ENCODE measurements around the gene TAAR1.
"Not testable (repeated sequence)": the region's sequence is repeated elsewhere in the genome, so short reads cannot be mapped to it uniquely, and the experiment has no call there.

TAAR1 gene

GRCh38 chr6:132643547-132643946 is 15.4 kb downstream of the TAAR1 start:
- no peak overlapping the region for H3K4me3 ChIP-seq (replicated peaks; ENCODE audit: low read depth, low read length)
- TF ChIP-seq, protein P1, sequence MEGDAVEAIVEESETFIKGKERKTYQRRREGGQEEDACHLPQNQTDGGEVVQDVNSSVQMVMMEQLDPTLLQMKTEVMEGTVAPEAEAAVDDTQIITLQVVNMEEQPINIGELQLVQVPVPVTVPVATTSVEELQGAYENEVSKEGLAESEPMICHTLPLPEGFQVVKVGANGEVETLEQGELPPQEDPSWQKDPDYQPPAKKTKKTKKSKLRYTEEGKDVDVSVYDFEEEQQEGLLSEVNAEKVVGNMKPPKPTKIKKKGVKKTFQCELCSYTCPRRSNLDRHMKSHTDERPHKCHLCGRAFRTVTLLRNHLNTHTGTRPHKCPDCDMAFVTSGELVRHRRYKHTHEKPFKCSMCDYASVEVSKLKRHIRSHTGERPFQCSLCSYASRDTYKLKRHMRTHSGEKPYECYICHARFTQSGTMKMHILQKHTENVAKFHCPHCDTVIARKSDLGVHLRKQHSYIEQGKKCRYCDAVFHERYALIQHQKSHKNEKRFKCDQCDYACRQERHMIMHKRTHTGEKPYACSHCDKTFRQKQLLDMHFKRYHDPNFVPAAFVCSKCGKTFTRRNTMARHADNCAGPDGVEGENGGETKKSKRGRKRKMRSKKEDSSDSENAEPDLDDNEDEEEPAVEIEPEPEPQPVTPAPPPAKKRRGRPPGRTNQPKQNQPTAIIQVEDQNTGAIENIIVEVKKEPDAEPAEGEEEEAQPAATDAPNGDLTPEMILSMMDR (IDR thresholded peaks at IDR 0.05; ENCODE audit: low read depth, low read length, missing control alignments): no peak
- DNase-seq (ENCODE audit: extremely low read depth, low read depth): no peak

GRCh38 chr6:132637135-132637534 is 21.8 kb downstream of the TAAR1 start:
- not testable (repeated sequence) for H3K4me3 ChIP-seq (replicated peaks; ENCODE audit: low read depth, low read length); DNase-seq (ENCODE audit: extremely low read depth, low read depth)

DNA sequence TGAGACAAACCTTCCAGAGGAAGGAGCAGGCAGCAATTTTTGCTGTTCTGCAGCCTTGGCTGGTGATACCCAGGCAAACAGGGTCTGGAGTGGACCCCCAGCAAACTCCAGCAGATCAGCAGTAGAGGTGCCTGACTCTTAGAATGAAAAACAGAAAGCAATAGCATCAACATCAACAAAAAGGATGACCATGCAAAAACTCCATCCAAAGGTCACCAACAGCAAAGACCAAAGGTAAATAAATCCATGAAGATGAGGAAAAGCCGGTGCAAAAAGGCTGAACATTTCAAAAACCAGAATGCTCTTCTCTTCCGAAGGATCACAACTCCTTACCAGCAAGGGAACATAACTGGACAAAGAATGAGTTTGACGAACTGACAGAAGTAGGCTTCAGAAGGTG is 23.1 kb downstream of the TAAR1 start:
- DNase-seq (ENCODE audit: extremely low read depth, low read depth); H3K4me3 ChIP-seq (replicated peaks; ENCODE audit: low read depth, low read length): not testable (repeated sequence)

DNA sequence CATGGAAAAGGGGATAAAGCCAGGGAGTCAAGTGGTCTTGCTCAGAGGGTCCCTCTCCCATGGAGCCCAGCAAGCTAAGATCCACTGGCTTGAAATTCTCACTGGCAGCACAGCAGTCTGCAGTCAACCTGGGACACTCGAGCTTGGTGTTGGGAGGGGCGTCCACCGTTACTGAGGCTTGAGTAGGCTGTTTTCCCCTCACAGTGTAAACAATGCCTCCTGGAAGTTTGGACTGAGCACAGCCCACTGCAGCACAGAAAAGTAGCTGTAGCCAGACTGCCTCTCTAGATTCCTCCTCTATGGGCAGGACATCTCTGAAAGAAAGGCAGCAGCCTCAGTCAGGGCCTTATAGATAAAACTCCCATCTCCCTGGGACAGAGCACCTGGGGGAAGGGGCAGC is 23.7 kb downstream of the TAAR1 start:
- not testable (repeated sequence) for DNase-seq (ENCODE audit: extremely low read depth, low read depth); H3K4me3 ChIP-seq (replicated peaks; ENCODE audit: low read depth, low read length)

DNA sequence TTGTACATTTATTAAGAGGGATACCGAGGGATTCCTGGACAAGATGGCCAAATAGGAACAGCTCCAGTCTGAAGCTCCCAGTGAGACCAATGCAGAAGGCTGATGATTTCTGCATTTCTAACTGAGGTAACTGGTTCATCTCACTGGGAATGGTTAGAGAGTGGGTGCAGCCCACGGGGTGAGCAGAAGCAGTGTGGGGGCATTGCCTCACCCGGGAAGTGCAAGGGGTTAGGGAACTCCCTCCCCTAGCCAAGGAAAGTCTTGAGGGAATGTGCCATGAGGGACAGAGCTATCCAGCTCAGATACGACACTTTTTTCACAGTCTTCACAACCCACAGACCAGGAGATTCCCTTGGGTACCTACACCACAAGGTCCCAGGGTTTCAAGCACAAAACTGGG is 24.2 kb downstream of the TAAR1 start:
- TF ChIP-seq, protein P1 (IDR thresholded peaks at IDR 0.05; ENCODE audit: low read depth, low read length, missing control alignments): no peak
- no peak for DNase-seq (ENCODE audit: extremely low read depth, low read depth)
- H3K4me3 ChIP-seq (replicated peaks; ENCODE audit: low read depth, low read length): no peak overlapping the region

DNA sequence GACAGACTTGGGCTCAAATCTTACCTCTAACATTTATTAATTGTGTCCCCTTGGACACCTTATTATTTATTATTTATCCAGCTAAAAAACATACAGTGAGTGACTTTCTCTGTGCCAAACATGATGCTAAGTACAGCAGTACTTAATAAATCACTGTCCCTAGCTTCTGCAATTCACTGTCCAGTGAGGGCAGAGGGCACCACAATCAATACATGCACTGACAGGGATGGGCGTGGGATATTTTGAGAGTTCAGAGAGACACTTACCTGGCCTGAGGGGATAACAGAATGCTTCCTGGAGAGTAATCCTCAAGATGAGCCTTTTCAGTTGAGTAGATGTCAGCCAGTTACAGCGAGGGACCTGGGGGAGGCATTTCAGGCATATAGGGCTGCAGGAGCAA is 25.6 kb downstream of the TAAR1 start:
- DNase-seq (ENCODE audit: extremely low read depth, low read depth): no peak
- no peak overlapping the region for H3K4me3 ChIP-seq (replicated peaks; ENCODE audit: low read depth, low read length)
- TF ChIP-seq, protein P1 (IDR thresholded peaks at IDR 0.05; ENCODE audit: low read depth, low read length, missing control alignments): no peak

DNA sequence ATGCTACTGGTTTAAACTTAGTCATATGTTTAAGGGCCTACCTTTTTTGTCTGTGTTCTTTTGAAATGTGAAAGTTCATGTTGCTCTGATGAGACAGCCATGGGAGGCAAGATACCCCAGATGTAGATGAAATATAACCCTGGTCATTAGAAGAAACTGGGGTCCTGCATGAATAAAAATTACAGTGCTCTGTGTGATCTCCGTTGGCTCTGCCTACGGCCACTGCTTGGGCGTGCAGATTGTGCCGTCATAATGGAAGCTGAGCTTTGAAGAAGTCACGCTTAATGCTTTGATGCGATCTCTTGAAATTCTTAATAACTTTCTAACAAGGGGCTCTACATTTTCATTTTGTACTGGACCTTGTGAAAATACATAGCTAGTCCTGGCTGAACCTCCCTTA is 34.8 kb downstream of the TAAR1 start, which contains the start of gene TAAR2:
Gene TAAR2 (minus strand): TSS at position 101 of the 400 bp plus-strand sequence. CDS start 0 bp downstream, at position 101.
- TF ChIP-seq, protein P1 (IDR thresholded peaks at IDR 0.05; ENCODE audit: low read depth, low read length, missing control alignments): no peak
- H3K4me3 ChIP-seq (replicated peaks; ENCODE audit: low read depth, low read length): no peak within 1 kb of the TSS
- DNase-seq (ENCODE audit: extremely low read depth, low read depth): no peak

DNA sequence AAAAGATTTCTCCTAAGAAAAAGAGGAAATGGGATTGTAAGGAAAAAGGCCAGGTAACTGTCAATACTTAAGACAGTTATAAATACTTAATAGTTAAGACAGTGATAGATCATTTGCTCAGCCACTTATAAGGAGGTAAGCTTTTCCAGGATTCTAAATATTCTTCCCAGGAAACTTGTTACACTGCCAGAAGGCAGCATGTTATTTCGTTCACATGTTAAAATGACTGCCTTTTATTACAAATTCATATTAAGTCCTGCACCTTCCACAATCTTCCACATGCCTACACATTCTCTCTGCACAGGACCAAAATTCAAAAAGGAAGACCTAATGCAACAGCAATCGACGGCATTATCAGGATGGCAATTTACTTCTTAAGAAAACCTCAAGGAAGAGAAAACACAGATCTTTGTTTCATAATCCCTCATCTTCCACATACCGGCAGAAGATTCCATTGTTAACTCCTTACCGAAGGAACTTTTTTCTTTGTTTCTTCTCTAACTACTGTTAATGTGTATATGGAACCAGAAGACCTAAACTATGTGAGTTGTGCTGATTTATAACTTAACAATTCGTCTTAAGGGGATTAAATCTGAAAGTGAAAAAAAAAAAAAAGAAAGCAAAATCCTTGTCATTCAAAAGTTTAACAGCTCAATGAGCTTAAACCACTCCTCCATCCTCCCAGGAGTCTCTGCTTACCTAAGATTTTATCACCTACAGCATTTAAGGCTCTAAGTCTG is 35.7 kb downstream of the TAAR1 start:
- TF ChIP-seq, protein P1 (IDR thresholded peaks at IDR 0.05; ENCODE audit: low read depth, low read length, missing control alignments): no peak
- H3K4me3 ChIP-seq (replicated peaks; ENCODE audit: low read depth, low read length): no peak overlapping the region
- DNase-seq (ENCODE audit: extremely low read depth, low read depth): no peak
